8988T (cell line): Measurements from ENCODE around the gene YY1AP1.
"Not testable (repeated sequence)": the region's sequence is repeated elsewhere in the genome, so short reads cannot be mapped to it uniquely, and the experiment has no call there.

Experiments
- DNase-seq: peaks from one replicate; pipeline ENCODE4 v3.0.0; 2011

The YY1AP1 gene

DNA sequence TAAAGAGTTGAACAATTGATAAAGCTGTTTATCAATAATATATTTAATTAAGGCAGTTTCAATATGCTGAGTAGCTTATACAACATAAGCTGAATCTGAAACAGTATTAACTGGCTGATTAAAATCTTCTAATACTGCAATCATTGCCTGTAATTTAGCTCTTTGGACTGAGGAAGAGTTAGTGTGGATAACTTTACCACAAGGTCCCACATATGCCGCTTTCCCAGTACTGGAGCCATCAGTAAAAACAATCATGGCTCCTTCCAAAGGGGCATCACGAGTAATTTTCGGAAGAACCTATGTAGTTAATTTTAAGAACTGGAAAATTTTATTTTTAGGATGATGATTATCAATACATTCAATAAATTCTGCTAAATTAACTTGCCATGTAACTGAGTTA lies 7.0 kb upstream of the YY1AP1 start:
- DNase-seq: no peak

DNA sequence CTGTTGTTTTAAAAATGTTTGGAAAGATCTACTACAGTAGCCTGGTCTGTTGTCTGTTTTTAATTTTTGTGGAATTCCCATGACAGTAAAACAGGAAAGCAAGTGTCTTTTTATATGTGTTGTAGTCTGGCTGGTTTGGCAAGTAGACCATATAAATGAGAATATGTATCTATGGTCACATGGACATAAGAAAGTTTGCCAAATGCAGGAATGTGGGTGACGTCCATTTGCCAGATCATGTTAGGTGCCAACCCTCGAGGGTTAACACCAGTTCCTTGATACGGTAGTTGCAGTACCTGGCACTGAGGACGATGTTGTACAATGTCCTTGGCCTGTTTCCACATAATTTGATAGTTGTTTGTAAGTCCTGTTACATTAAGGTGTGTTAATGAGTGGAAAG lies 6.5 kb upstream of the YY1AP1 start:
- no peak for DNase-seq

- DNase-seq: no peak
Observed at GRCh38 chr1:155694167-155694566, 5.6 kb upstream of the YY1AP1 start.

- DNase-seq: no peak
Observed at GRCh38 chr1:155691992-155692528, 3.5 kb upstream of the YY1AP1 start.

GRCh38 chr1:155689081-155689607 lies 570 bp upstream of the YY1AP1 start, which contains the start of gene DAP3:
Gene DAP3, plus strand, starts transcription at chr1:155689091. Its CDS starts 20,689 bp downstream, at chr1:155709780.
- DNase-seq: peak; percentile 66

GRCh38 chr1:155687705-155688323 lies 760 bp downstream of the YY1AP1 start:
- not testable (repeated sequence) for DNase-seq

DNA sequence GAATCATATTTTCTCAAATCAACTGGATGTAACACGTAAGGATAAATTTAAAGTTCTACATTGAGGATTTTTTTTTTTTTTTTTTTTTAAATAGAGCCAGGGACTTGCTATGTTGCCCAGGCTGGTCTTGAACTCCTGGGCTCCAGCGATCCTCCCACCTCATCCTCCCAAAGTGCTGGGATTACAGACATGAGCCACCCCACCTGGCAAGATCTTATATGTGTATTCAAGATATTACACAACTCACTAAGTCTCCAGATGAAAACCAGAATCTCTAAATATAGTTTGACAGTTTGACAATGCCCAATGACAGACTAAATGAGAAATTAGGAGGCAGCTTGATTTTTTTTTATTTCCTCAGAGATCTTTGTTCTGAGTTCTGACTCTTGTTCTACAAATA lies 6.8 kb downstream of the YY1AP1 start:
- DNase-seq: no peak

DNA sequence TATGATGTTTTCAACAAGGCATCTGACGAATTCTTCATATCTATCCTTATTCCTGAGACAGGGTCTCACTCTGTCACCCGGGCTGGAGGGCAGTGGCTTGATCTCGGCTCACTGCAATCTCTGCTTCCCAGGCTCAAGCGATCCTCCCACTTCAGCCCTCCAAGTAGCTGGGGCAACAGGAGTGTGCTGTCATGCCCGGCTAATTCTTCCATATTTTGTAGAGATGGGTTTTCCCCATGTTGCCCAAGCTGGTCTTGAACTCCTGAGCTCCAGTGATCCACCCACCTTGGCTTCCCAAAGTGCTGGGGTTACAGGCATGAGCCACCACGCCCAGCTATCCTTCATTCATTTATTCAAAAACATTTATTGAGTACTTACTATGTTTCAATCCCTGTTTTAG lies 8.0 kb downstream of the YY1AP1 start:
- no peak for DNase-seq

- DNase-seq: not testable (repeated sequence)
Observed at GRCh38 chr1:155678992-155679391, 9.6 kb downstream of the YY1AP1 start.

GRCh38 chr1:155678027-155678426 lies 10.5 kb downstream of the YY1AP1 start:
- DNase-seq: no peak

DNA sequence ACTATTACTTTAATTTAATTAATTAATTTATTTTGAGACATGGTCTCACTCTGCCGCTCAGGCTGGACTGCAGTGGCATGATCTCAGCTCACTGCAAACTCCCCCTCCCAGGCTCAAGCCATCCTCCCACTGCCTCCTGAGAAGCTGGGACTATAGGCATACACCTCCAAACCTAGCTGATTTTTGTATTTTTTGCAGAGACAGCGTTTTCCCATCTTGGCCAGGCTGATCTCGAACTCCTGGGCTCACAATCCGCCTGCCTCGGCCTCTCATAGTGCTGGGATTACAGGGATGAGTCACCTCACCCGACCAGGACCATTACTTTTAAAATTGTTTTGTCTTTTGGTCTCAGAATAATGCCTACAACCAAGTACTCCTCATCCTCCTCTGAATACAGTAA lies 15.6 kb downstream of the YY1AP1 start:
- no peak for DNase-seq

GRCh38 chr1:155671750-155672149 lies 16.8 kb downstream of the YY1AP1 start:
- DNase-seq: no peak

GRCh38 chr1:155669233-155670162 lies 19.1 kb downstream of the YY1AP1 start:
- no peak for DNase-seq

- not testable (repeated sequence) for DNase-seq
Observed at GRCh38 chr1:155661239-155661638, 27.3 kb downstream of the YY1AP1 start.

DNA sequence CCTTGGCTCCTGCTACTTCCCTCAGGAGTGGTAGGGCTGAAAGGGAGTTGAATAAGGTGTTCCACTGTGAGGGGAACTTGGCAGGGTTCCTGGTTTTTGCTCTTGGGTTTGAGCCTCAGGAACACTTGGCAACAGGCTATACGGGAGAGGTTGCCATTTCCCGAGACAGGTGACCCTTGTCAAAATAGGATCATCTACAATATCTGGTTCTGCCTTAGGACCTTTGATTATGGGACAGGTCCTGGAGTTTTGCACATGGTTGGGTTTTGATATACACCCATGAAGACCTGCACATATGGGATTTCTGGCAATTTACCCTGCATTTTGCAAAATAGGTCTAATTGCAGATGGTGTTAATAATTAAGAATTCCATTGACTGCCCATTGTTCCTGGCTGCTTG lies 31.1 kb downstream of the YY1AP1 start:
- DNase-seq: no peak

DNA sequence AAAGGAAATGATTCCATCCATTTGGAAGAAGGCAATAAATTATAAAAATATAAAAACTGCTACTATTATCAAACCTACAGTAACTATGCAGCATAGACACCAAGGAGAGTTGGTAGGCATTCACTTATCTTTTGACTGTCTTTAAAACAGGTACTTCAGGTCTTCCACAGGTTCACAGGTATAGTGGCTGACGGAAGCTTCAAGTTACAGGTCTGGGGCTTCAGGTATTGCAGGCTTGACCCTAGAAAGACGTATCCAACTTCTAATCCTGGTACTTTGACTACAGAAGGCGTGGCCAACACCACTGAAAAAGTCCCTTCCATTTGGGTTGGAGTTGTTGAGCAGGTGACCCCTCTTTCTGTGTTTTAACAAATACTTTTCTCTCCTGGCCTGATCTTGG lies 35.6 kb downstream of the YY1AP1 start:
- no peak for DNase-seq

- DNase-seq: no peak
Observed at GRCh38 chr1:155651861-155652661, 36.5 kb downstream of the YY1AP1 start.

DNA sequence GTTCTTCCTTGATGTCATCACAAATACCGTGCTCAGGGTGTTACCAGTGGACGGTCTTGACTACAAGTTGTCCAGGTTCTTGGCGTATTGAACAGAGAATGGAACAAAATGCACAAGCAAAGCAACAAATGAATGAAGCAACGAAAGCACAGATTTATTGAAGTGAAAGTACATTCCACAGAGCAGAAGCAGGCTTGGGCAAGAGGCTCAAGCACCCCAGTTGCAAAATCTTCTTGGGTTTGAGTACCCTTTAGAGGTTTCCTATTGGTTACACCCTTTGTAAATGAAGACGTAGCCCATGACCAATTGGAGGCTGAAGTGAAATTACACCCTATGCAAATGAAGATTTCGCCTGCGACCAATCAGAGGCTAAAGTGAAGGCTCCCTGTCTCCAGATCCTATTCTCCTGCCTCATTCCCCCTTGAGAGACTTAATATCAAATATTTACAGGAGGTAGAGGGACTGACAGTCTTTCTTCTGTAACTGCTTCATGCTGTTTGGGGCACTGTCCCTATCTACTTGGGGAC lies 38.3 kb downstream of the YY1AP1 start:
- DNase-seq: no peak

GRCh38 chr1:155649676-155650075 lies 38.9 kb downstream of the YY1AP1 start:
- no peak for DNase-seq

DNA sequence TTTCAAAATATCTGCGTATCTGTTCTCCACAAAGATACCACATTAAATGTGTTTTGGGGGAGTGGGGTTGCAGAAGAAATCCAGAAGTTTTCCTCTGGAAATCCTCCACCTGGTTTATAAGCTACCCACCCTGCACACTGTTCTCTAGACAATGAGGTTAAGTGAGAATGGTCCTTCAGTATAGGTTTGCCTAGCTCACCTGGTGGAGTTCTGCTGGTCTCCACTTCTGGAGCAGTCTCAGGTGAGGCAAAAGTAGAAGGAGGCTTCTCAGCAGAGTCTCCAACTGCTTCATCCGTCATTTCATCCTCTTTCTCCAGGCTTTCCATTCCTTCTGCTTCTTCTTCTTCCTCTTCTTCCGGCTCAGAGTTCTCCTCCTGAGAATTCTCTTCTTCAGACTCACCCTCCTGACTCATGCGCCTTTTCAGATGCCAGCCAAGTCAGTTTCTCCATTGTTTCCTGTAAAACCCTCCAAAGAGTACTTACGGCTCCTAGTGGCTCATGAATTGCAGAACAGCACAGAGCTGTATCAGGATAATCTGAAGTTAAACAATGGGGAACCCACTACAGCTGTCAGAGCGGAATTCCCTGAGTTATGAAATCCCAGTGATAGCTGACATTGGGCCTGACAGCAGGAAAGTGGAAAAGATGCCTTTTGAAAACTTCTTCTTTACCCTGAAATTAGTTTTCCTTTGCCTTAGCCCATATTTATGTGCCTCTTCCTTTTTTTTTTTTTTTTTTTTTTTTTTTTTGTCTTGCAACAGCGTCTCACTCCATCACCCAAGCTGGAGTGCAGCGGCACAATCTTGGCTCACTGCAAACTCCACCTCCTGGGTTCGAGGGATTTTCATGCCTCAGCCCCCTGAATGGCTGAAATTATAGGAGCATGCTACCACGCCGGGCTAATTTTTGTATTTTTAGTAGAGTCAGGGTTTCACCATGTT lies 40.1 kb downstream of the YY1AP1 start:
- DNase-seq: peak; percentile 27

GRCh38 chr1:155646307-155646706 lies 42.3 kb downstream of the YY1AP1 start:
- no peak for DNase-seq
